GM21360 (cell line): Measurements from ENCODE around the gene ZDHHC14.
A peak's percentile ranks its signal among the peaks of the same experiment; 100 is the strongest.
"Not testable (repeated sequence)": the region's sequence is repeated elsewhere in the genome, so short reads cannot be mapped to it uniquely, and the experiment has no call there.

Source experiments
- ATAC-seq: cut with Tn5 transposase; IDR thresholded peaks from one replicate; pipeline ENCODE4 v1.9.1; 2021; ENCODE audit warnings: mild to moderate bottlenecking, moderate library complexity; ENCODE audit not compliant: unreplicated experiment

ZDHHC14 gene

DNA sequence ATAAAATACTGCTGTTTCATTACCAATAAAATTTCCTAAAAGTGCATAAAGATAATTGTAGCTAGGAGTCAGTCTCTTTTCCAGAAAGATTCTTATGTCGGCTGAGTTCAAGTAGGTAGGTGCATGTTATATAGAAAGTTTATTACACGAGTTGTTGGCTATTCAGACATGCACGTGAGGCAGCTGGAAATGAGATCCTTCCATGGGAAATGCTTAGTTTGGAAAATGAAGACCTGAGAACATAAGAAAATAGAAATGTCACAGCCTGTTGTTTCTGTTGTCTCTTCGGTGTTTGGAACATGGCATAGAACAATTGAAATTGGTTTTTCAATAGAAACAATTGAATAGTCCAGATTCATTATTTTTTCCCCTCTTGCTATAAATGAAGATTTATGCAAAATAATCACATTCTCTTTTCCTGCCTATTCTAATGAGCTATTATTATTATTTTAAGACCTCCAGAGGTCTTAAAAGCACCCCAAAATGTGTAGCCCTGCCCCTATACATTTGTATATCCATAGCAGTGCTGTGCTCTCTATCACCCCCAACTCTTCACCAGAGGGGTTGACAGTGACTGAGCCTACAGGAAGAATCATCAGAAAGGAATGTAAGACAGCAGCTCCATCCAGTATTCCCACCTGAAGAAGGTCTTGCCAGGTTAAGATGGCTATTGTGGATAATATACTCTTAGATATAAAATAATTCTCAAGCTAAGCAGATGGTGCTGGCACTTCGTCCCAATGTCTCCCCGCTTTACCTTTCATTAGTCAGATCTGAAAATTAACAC, 82.2 kb downstream of the ZDHHC14 start:
- ATAC-seq = no peak

DNA sequence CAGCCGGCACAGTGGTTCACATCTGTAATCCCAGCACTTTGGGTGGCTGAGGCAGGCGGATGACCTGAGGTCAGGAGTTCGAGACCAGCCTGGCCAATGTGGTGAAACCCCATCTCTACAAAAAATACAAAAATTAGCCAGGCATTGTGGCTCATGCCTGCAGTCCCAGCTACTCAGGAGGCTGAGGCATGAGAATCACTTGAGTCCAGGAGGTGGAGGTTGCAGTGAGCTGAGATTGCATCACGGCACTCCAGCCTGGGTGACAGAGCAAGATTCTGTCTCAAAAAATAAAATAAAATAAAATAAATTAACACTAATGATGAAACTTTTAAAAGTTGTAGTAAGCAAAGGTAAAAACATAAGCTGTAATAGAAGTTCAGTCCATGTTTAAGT, 82.7 kb downstream of the ZDHHC14 start:
- not testable (repeated sequence) for ATAC-seq

DNA sequence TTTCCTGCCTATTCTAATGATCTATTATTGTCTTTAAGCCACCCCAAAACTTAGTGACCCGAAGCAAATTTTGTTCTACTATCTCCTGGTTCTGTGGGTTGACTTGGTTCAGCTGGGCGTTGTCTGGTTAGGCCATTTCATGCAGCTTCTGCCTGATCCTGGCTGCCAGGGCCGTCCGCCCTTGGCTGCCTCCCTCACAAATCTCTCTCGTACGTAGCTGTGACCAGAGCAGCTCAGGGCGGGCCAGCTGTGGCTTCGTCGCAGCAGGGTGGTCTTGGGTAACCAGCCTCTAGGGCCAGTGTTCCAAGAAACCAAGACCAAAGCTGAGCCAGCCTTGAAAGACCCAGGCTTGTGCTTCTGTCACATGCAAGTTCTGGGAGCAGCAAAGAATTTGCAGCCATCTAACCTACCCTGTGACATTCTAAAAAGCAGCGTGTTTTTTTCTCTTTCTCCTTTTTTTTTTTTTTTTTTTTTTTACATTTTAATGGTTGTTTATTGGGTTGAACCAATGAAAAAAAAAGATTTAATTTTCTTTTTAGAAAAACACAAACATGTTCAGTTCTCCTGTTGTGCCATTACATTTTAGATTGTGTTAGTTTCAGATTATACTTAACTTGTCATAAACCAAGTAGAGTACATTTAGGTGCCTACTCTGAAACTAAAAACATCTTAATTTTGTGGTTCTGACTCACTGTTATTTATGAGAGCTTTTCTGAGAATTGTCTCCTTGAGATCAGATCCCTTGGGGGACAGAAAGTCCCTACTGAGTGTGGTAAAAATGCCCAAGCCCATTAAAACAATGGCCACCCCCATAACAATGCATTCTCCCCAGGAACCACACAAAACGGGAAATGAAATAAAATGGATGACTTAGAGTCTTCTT, 83.9 kb downstream of the ZDHHC14 start:
- peak; percentile 56 for ATAC-seq

DNA sequence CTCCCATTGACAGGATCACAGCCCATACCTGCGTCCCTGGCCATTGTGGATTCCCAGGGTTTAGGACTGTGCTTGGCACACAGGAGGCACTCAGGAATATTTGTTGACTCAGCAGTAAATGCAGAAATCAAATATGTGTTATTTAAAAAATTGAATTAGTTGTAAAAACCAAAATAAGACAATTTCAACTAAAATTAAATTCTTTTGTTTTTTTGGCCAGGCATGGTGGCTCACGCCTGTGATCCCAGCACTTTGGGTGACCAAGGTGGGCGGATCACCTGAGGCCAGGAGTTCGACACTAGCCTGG, 85.3 kb downstream of the ZDHHC14 start:
- no peak for ATAC-seq

DNA sequence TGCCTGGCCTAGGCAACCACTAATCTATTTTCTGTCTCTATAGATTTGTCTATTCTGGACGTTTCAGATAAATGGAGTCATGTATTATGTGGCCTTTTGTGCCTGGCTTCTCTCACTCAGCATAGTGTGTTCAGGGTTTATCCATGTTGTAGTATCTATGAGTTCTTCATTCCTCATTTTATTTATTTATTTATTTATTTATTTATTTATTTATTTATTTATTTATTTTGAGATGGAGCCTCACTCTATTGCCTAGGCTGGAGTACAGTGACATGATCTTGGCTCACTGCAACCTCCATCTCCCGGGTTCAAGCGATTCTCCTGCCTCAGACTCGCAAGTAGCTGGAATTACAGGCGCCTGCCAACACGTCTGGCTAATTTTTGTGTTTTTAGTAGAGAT, 86.3 kb downstream of the ZDHHC14 start:
- ATAC-seq = not testable (repeated sequence)

DNA sequence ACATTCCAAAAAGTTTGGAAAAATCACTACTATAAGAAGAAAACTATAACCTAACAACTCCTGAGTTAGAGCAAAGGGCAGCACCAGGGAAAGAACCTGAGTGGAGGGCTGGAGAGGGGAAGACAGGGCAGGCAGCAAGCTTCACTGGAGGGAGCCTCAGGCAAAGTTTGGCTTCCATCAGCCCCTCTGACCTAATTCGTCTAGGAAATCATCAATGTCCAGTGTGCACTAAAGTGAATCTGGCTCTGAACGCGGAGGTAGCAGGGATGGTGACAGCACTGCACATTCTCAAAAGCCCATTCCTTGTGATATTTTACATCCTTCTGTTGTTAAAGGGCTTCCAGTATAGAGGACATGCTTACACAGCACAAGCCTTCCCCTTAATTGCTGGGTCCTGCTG, 87.1 kb downstream of the ZDHHC14 start:
- ATAC-seq = no peak

DNA sequence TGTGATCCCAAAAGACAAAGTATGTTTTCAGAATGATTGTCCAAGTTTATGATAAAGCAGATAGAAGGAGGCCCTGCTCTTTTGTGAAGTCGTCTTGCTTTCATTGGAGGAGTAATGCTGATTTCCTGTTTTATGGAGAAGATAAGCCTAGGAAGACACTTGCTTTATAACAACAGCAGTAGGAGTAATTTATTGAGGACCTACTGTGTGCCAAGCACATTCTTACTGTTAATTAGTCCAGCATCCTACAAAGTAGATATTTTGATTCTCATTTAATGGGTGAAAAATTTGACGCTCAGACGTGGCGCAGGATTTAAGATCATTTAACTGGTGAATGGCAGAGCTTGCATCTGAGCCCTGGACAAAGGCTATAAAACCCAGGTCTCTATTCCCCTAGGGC, 87.6 kb downstream of the ZDHHC14 start:
- ATAC-seq = no peak

DNA sequence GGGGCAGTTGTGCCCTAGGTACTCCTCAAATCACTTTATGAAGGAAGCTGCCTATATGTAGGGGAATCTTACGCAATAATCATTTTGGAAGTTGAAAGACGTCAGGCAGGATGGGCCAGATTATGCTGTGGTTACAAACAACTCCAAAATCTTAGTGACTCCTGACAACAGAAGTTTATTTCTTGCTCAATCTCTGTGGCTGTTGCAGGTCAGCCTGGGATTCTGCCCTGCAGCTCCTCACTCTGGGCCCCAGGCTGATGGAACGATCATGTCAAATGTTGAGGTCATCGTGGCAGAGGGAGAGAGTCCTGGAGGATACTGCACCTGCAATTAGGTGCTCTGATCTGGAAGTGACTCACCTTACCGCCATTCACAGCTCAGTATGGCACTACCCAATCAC, 88.4 kb downstream of the ZDHHC14 start:
- no peak for ATAC-seq

DNA sequence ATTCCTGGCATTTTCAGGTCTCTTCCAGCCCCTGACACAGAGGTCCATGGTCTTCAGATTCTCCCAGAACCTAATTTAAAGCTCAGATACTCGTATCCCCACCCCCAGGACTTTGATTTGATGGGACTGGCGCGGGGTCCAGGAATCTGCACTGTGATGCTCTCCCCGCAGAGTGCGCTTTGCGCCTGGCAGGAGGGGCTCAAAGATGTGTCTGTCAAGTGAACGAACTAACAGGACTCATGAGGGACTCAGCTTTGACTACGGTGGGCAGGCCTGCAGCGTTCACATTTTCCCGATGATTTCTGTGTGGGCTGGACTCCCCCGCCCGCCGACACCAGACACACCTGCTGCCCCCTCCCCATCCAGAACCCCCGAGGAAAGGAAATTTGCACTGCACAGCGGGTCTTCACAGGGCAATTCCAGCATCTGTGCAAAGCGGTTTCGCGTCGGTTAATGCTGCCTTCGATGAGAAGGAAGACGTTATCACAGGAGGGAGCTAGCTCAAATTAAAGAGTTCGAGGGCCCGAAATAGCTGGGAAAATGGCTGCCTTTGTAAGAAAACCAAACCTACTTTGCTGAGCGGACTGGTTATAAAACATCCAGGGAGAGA, 90.2 kb downstream of the ZDHHC14 start:
- ATAC-seq = no peak

DNA sequence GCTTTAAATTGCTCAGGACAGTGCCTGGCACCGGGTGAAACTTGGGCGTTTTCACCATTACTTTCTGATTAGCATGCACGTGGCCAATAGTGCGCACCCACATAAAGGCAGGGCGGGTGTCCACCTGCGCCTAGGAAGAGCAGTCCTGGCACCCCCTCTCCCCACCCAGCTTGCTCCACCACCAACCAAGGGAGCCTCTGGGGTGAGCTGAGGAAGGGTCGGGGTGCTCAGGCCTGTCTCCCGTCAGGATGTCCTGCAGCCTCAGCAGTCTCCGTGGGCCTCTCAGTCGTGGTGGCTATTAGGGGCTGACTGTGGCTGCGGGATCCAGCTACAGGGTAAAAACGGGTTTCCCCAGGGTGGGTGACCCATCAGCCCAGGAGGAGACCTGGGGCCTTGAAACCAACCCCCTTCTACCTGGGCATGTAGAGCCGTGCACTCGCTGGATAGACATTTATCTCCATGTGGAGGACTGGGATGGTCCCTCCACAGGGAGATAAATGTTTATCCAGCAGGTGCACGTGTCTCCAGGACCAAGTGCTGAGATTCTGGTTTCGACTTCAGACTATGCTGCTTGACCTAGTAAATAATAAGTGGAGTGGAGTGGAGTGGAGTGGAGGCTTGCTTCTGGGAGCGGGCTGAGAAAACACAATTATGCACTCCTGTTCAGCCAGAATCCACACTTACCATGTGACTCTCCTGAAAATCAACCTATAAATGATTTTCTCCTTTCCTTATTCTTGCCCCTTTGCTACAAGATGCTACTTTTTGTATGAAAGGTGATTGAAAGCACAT, 91.1 kb downstream of the ZDHHC14 start:
- ATAC-seq = no peak

DNA sequence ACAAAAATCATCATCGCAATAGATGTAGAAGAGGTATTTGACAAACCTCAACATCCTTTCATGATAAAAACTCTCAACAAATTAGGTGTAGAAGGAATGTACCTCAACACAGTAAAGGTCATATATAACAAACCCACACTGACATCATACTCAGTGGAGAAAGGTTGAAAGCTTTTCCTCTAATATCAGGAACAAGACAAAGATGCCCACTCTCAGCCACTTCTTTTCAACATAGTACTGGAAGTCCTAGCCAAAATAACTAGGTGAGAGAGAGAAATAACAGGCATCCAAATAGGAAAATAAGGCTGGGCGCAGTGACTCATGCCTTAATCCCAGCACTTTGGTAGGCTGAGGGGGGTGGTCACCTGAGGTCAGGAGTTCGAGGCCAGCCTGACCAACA, 95.8 kb downstream of the ZDHHC14 start:
- no peak for ATAC-seq

DNA sequence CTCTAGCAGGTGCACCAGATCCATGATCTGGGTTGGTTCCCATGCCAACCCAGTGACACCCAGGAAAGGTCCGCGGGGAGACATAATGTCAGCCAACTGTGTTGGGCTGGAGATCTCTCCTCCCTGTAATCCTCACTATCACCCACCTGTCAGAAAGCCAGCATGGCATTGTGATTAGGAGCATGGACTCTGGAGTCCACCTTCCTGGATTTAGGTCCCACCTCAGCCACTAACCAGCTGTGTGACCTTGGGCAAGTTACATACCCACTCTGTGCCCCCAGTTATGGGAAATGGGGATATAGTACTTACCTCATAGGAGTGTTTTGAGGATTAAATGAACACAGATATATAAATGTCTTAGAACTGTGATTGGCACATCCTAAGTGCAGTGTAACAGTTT, 97.9 kb downstream of the ZDHHC14 start:
- ATAC-seq = no peak

DNA sequence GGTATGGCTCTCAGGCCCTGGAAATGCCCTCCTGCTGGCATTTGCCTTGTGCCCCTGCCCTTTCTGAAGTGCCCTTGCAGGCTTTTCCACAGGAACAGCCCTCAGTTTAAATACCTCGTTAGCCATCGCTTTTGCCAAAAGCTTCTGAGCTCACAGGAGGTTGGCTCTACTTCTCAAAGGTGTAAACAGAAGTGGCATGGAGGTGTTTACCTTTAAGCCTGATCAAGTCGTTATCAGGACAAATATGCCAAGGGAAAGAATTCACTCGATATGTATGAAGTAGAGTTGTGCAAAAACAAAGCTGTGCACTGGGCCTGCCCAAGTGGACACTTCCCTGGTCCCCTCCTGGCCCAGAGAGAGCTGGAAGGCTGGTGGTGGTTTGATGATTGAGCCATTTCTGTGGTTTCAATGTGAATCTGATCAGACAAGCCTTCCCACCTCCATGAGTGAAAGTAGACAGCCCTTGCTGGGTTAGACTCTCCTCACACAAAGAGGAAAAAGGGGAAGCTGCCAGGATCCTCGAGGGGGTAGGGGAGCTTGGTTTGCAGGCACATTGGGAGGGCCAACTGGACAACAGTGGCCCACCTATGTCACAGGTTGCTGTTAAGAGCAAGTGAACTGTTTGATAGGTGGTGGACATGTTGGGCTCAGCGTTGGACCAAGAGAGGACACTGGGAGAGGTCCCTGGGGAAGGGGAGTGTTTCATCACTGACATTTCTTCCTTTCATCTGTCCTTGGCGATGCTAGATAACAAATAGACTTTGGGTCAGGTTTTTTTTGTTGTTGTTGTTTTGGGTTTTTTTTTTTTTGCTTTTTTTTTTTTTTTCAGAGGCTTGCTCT, 98.7 kb downstream of the ZDHHC14 start:
- no peak for ATAC-seq

DNA sequence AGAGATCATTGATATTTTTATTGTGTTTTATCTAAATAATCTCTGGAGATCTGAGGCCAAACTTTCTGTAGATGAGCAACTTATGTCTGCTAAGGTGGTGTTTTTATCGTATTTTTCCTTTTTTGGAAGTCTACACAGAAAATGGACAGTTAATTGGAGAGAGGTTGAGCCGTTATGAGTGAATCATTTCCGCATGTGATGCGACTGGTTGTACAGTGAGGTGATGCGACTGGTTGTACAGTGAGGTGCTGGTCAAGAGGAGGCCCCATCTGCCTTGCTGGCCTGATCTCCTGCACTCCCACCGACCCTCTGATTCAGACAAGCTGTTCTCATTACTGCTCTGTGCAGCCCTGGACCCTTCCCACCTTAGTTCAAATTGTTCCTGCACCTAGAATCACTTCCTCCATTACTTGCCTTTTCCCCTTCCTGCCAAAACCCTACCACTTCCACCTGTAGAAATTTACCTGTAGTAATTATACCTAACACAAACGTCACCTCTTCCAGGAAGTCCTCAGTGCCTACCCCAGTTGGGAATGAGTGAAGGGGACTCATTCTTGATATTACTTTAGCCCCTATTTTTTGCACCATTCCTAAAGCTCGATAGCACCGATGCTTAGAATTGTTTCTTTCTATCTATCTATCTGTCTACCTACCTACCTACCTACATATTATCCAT, 100.3 kb downstream of the ZDHHC14 start:
- no peak for ATAC-seq

DNA sequence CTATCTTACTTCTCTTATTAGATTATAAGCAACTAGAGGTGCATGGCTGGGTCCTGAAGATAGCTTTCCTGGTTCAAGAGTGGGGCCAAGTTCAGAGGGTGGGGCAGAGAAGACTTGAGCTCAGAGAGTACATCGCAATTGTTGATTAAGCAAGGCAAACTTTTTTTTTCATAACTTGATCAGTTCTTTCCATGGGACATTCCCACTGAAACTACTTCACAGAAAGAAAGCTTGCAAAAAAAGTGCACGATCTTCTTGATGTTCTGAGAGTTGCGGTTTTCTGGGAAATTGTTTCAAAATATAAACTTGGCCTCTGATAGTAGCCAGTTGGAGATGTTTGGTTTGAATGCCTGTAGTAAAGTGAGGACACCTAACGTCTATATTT, 100.9 kb downstream of the ZDHHC14 start:
- ATAC-seq = no peak

DNA sequence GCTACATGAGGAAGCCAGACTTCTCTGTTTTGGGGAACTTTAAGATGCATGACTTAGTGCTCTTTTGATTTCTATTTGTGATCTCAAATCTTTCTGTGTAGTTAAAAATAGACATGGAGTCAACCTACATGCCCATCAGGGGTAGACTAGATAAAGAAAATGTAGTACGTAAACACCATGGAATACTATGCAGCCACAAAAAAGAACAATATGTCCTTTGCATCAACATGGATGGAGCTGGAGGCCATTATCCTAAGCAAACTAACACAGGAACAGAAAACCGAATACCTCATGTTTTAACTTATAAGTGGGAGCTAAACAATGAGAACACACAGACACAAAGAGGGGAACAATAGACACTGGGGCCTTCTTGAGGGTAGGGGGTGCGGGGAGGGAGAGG, 102.8 kb downstream of the ZDHHC14 start:
- no peak for ATAC-seq

DNA sequence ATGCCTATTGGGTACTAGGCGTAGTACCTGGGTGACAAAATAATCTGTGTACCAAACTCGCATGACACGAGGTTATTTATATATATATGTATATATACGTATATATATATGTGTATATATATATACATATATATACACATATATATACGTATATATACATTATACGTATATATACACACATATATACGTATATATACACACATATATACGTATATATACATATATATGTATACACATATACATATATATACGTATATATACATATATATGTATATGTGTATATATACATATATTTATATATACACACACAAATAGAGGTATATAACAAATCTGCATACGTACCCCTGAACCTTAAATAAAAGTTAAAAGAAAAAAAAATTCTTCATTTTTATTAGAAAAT, 103.2 kb downstream of the ZDHHC14 start:
- ATAC-seq = no peak

DNA sequence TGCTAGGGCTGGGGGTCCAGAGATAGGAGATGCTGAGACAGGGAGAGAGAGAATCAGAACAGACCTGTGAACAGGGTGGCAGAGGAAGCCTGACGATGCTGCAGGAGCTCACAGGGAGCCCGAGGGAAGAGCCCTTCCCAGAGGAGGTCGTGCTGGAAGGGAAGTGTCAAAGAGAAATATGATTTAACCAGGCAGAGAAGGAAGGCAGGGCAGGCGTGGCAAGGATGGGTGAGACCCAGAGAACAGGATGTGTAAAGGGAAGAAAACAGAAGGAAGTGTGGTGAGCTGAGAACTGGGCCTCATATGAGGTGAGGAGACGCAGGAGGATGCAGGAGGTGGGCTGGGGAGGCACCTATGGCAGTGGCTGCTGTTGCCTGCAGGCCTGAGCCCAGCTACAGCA, 105.6 kb downstream of the ZDHHC14 start:
- ATAC-seq = no peak

DNA sequence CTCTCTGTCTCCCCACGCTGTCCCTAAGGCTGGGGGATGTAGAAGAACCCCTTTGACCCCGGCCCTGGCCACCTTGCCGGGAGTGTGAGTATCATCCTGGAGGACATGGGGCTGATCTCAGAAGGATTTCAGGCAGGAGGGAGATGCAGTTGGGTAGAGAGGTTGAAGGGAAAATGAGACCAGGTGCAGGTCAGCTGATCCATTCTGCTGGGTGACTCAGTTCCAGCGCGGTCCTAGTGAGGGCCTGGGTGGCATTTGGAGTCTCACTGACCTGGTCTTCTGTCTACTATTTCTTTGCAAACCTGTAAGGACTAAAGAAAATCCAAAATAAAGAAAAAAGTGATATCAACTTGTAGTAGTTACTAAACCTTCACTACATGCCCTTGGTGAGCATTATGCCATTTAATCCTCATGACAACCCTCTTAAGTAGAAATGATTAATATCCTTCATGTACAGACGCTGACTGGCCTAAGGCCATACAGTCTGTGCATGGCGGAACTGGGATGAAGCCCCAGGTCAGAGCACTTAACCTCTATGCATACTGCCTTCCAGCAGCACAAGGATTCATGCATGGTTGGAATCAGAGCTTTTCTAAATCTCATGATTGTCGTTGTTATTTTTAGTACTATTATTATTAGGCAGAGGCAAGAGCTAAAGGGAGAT, 106.3 kb downstream of the ZDHHC14 start:
- ATAC-seq = no peak
